Neural progenitor cell (in vitro differentiated cells): ENCODE results near the gene AP2A2. TPM values are rescaled to one million over a fixed set of nuclear protein-coding genes. Genes with fewer than 3 reads are reported as not detected.

Source experiments
- DNase-seq: peaks from one replicate; pipeline ENCODE4 v3.0.0-alpha.2; 2016; ENCODE audit warnings: low spot score
- H2AFZ ChIP-seq: fragments of 200-600 bp; sonication (generic); replicated peaks from 2 replicates; pipeline ENCODE4 v1.6.1; 2016; ENCODE audit warnings: antibody characterized with exemption
- H3F3A ChIP-seq: fragments of 200-600 bp; sonication (generic); 2 replicates; pipeline ENCODE4 v1.6.1; 2016; ENCODE audit warnings: antibody characterized with exemption, low read depth
- H3K27ac ChIP-seq: fragments of 200-600 bp; sonication (generic); 2 replicates; pipeline ENCODE4 v1.5.1; 2016; ENCODE audit warnings: mild to moderate bottlenecking
- H3K27me3 ChIP-seq: fragments of 200-600 bp; sonication (generic); 2 replicates; pipeline ENCODE4 v1.6.1; 2016; ENCODE audit warnings: mild to moderate bottlenecking, moderate library complexity
- H3K36me3 ChIP-seq: fragments of 200-600 bp; sonication (generic); 2 replicates; pipeline ENCODE4 v1.5.1; 2016
- H3K4me1 ChIP-seq: fragments of 200-600 bp; sonication (generic); 2 replicates; pipeline ENCODE4 v1.6.1; 2016; ENCODE audit warnings: mixed run types
- H3K4me2 ChIP-seq: fragments of 200-600 bp; sonication (generic); 2 replicates; pipeline ENCODE4 v1.6.1; 2016
- H3K4me3 ChIP-seq: fragments of 200-600 bp; sonication (generic); 2 replicates; pipeline ENCODE4 v1.5.1; 2016
- H3K79me2 ChIP-seq: fragments of 200-600 bp; sonication (generic); 2 replicates; pipeline ENCODE4 v1.6.1; 2016; ENCODE audit warnings: low read depth
- H3K9ac ChIP-seq: fragments of 200-600 bp; sonication (generic); 2 replicates; pipeline ENCODE4 v1.6.1; 2016
- H3K9me3 ChIP-seq: fragments of 200-600 bp; sonication (generic); 2 replicates; pipeline ENCODE4 v1.5.1; 2016; ENCODE audit warnings: low read depth
- H4K20me1 ChIP-seq: fragments of 200-600 bp; sonication (generic); 2 replicates; pipeline ENCODE4 v1.6.1; 2016; ENCODE audit warnings: low read depth
- H3K27ac Mint-ChIP-seq: 3 replicates; pipeline ENCODE4 v1.8.0; 2021; ENCODE audit warnings: mixed read lengths
- H3K27me3 Mint-ChIP-seq: 2 replicates; pipeline ENCODE4 v1.8.0; 2022; ENCODE audit warnings: low read depth, mild to moderate bottlenecking, inconsistent platforms, moderate library complexity, mixed read lengths; ENCODE audit not compliant: insufficient read depth
- H3K36me3 Mint-ChIP-seq: 3 replicates; pipeline ENCODE4 v1.8.0; 2021; ENCODE audit warnings: mixed read lengths
- H3K4me1 Mint-ChIP-seq: 3 replicates; pipeline ENCODE4 v1.8.0; 2021; ENCODE audit warnings: mixed read lengths
- H3K4me3 Mint-ChIP-seq: 3 replicates; pipeline ENCODE4 v1.8.0; 2021; ENCODE audit warnings: mild to moderate bottlenecking, moderate library complexity, mixed read lengths
- H3K9me3 Mint-ChIP-seq: 3 replicates; pipeline ENCODE4 v1.8.0; 2020; ENCODE audit warnings: mixed read lengths
- CTCF ChIP-seq: fragments of 200-600 bp; sonication (generic); IDR thresholded peaks from 2 replicates; pipeline ENCODE4 v1.5.1; 2017; ENCODE audit warnings: antibody characterized with exemption, mild to moderate bottlenecking
- EZH2 ChIP-seq: fragments of 200-600 bp; sonication (generic); IDR thresholded peaks from 2 replicates; pipeline ENCODE4 v1.6.1; 2017; ENCODE audit warnings: antibody characterized with exemption, mild to moderate bottlenecking, moderate library complexity
- EZH2phosphoT487 ChIP-seq: fragments of 200-600 bp; sonication (generic); IDR thresholded peaks from 2 replicates; pipeline ENCODE4 v1.6.1; 2017; ENCODE audit warnings: antibody characterized with exemption
- total RNA-seq: library from RNA; depleted of rRNA; stranded (reverse); fragments of >200 nt; gene quantifications from 2 replicates; pipeline ENCODE4 v1.2.3, GENCODE V29; 2015; ENCODE audit warnings: low replicate concordance

The AP2A2 gene
- total RNA-seq, 1 donor from 2014 or later: 67.5 TPM

GRCh38 chr11:910589-911030 is 15.1 kb upstream of the AP2A2 start, which contains the start of gene CHID1:
CHID1 (minus strand) TSS chr11:910810; CDS start chr11:904816, 5,994 bp downstream.
- Histone ChIP-seq H3K36me3 (no peaks in the 10 kb centered on the region), H3K9ac (peak within 1 kb of the TSS; percentile 87), H2AFZ (peak within 1 kb of the TSS; percentile 91), H3K4me1 (peaks cover 14% of the 10 kb centered on the region), H4K20me1 (peaks cover 11% of the 10 kb centered on the region), H3K79me2 (peaks cover 29% of the 10 kb centered on the region), H3K4me3 (peak within 1 kb of the TSS; percentile 99), H3K27me3 (no peaks in the 10 kb centered on the region), H3K9me3 (no peaks in the 10 kb centered on the region), H3K27ac (peak within 1 kb of the TSS; percentile 81), H3F3A (peaks cover 11% of the 10 kb centered on the region), H3K4me2 (peak within 1 kb of the TSS; percentile 90)
- no peaks in the 10 kb centered on the region for H3K9me3 Mint-ChIP-seq
- DNase-seq: peak; percentile 94
- TF ChIP-seq CTCF (no peak), EZH2phosphoT487 (no peak), EZH2 (no peak)
- H3K36me3 Mint-ChIP-seq: peaks cover 5% of the 10 kb centered on the region
- H3K4me3 Mint-ChIP-seq: peak within 1 kb of the TSS; percentile 94
- peaks cover 2% of the 10 kb centered on the region for H3K27me3 Mint-ChIP-seq
- peak within 1 kb of the TSS; percentile 99 for H3K27ac Mint-ChIP-seq
- H3K4me1 Mint-ChIP-seq: peaks cover 18% of the 10 kb centered on the region

DNA sequence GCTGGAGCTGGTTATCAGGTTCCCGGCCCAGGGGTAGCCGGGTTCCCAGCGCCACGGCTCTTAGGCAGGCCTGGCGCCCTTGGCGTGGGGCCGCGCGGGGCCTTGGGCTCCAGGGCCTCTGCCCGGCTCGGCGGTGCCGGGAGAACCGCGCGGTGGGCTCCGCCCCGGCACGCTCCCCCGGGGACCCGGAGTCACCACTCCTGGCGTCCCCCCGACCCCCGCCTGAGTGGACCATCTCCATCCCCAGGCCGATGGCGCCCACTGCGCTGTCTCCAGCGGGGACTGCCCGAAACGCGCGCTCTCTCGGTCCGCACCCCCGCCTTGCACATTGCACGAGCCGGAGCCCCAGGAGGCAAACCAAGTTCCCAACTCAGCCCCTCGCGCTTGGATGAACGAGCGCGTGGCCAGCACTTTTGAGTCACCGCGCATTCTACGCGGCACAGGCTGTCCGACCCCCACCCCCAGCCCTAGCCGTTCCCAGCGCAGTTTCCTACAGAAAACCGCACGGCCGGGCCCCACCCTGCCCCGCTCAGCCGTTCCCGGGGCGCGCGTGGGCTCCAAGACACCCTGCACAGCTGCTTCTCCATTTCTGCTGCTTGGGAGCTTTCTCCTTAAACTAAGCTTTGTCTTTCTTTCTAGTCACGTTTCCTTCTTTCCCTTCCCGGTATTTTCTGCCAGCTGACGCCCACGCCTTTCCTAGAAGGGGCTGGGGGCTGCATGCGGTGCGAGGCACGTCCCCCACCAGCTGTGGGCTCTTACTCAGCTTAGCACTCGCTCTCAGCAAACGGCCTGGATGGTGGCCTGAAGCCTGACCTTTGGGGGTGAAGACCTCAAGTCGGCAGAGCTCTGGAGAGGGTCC is 14.4 kb upstream of the AP2A2 start:
- H4K20me1 ChIP-seq: peaks cover 11% of the 10 kb centered on the region
- no peaks in the 10 kb centered on the region for H3K9me3 ChIP-seq
- Mint-ChIP-seq H3K4me1 (peaks cover 18% of the 10 kb centered on the region), H3K27me3 (peaks cover 2% of the 10 kb centered on the region), H3K36me3 (peaks cover 4% of the 10 kb centered on the region), H3K4me3 (peak overlapping the region; percentile 93), H3K27ac (peak overlapping the region; percentile 99), H3K9me3 (no peaks in the 10 kb centered on the region)
- no peak overlapping the region for H3K9ac ChIP-seq
- peaks cover 29% of the 10 kb centered on the region for H3K79me2 ChIP-seq
- H3K36me3 ChIP-seq: no peaks in the 10 kb centered on the region
- peak overlapping the region; percentile 64 for H2AFZ ChIP-seq
- H3K4me1 ChIP-seq: peaks cover 14% of the 10 kb centered on the region
- H3K27ac ChIP-seq: peak overlapping the region; percentile 81
- peak overlapping the region; percentile 90 for H3K4me2 ChIP-seq
- H3K27me3 ChIP-seq: no peaks in the 10 kb centered on the region
- peak overlapping the region; percentile 99 for H3K4me3 ChIP-seq
- H3F3A ChIP-seq: peaks cover 11% of the 10 kb centered on the region
- TF ChIP-seq EZH2: no peak
- no peak for TF ChIP-seq EZH2phosphoT487
- TF ChIP-seq CTCF: peak; percentile 22
- DNase-seq: peak; percentile 76

DNA sequence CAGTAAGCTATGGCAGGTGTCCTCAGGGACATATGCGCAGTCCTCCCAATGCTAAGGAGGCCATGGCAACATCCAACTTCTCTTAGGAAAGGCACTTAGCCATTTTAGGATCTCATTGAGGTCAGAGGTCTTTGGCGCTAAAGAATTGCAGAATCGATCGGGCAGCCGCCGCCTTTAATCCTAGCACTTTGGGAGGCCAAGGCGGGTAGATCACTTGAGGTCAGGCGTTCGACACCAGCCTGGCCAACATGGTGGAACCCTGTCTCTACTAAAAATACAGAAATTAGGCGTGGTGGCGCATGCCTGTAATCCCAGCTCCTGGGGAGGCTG is 13.8 kb upstream of the AP2A2 start:
- peak overlapping the region; percentile 64 for H2AFZ ChIP-seq
- no peak overlapping the region for H3K27ac ChIP-seq
- no peak overlapping the region for H3K9ac ChIP-seq

More for the DNA sequence above, 13.8 kb upstream of the AP2A2 start:
- TF ChIP-seq EZH2: no peak
- no peak for TF ChIP-seq CTCF
- no peaks in the 10 kb centered on the region for H3K36me3 ChIP-seq
- Mint-ChIP-seq H3K4me1 (peaks cover 18% of the 10 kb centered on the region), H3K27me3 (peaks cover 2% of the 10 kb centered on the region), H3K9me3 (no peaks in the 10 kb centered on the region), H3K4me3 (peak overlapping the region; percentile 93), H3K36me3 (peaks cover 2% of the 10 kb centered on the region), H3K27ac (peak overlapping the region; percentile 99)
- H3K9me3 ChIP-seq: no peaks in the 10 kb centered on the region
- peaks cover 11% of the 10 kb centered on the region for H3F3A ChIP-seq
- peaks cover 14% of the 10 kb centered on the region for H3K4me1 ChIP-seq
- peaks cover 11% of the 10 kb centered on the region for H4K20me1 ChIP-seq
- H3K27me3 ChIP-seq: no peaks in the 10 kb centered on the region
- peak overlapping the region; percentile 99 for H3K4me3 ChIP-seq
- peak overlapping the region; percentile 90 for H3K4me2 ChIP-seq
- H3K79me2 ChIP-seq: peaks cover 25% of the 10 kb centered on the region
- no peak for DNase-seq
